Measurements from ENCODE around the gene SUPT20HL1. TPM values are rescaled to one million over a fixed set of nuclear protein-coding genes. Genes with fewer than 3 reads are reported as not detected.

Gene SUPT20HL1
- total RNA-seq, 1 experiment from 2014 or later, result not detected

DNA sequence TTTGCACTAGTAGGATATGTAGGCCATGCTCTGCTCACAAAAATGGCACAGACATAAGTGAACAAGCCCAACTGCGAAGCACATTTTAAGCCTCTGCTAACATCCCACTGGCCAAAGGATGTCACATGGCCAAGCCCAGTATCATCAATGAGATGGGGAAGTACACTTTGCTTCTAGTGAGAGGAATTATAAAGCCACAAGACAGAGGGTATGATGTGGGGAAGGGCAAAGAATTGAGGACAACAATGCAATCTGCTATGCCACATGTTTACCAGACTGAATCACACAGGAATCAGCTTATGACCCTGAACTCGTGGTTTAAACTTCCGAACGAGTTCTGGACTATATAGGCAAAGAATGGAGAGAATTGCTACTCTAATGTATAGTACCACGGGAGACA, 39.1 kb downstream of the SUPT20HL1 start:
- BruUV-seq (replicated peaks), result no TSS peak
- TF ChIP-seq EZH2 (IDR thresholded peaks at IDR 0.05; ENCODE audit: borderline replicate concordance, low read depth, low read length, poor library complexity, severe bottlenecking), result no peak
- TF ChIP-seq, protein P1, sequence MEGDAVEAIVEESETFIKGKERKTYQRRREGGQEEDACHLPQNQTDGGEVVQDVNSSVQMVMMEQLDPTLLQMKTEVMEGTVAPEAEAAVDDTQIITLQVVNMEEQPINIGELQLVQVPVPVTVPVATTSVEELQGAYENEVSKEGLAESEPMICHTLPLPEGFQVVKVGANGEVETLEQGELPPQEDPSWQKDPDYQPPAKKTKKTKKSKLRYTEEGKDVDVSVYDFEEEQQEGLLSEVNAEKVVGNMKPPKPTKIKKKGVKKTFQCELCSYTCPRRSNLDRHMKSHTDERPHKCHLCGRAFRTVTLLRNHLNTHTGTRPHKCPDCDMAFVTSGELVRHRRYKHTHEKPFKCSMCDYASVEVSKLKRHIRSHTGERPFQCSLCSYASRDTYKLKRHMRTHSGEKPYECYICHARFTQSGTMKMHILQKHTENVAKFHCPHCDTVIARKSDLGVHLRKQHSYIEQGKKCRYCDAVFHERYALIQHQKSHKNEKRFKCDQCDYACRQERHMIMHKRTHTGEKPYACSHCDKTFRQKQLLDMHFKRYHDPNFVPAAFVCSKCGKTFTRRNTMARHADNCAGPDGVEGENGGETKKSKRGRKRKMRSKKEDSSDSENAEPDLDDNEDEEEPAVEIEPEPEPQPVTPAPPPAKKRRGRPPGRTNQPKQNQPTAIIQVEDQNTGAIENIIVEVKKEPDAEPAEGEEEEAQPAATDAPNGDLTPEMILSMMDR (conservative IDR thresholded peaks at IDR 0.05; ENCODE audit: low read depth, low read length), result no peak
- DNase-seq (ENCODE audit: low spot score), result no peak

DNA sequence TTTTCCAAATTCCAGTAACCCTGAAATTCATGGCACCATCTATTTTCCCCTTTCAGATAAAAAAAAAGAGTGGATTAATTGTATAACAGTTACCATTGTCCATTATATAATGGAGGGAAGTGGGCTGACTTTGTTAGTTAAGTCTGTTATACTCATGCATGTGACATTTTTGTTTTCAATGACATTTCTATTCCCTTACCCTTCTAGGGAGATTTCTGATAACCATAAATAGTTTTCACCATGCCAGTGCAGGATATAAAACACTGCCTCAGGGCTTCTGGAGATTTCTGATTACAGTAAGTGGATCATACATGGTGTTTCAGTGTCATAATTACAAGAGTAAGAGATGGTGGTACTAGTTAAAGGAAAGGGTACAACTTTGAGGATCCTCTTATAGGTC, 45.5 kb downstream of the SUPT20HL1 start:
- no TSS peak for BruUV-seq (replicated peaks)
- H3K27me3 ChIP-seq (replicated peaks; ENCODE audit: insufficient read depth, low read depth, low read length, poor library complexity), result peaks cover 20% of the 10 kb centered on the region
- no peak overlapping the region for H3K4me3 ChIP-seq (ENCODE audit: low read depth, low read length, poor library complexity, severe bottlenecking)
- no peaks in the 10 kb centered on the region for H3K4me1 ChIP-seq (ENCODE audit: insufficient read depth, low read length, poor library complexity, severe bottlenecking)
- no peak for DNase-seq (ENCODE audit: low spot score)
- ChIA-PET CTCF (interaction anchor here (0.5 kb wide), 1 partner anchor 129 kb away, joined by 5 read pairs; no protein-coding TSS in a partner anchor), POLR2A (ENCODE audit: low non-redundant PET) (no interaction called here)
- no peak for TF ChIP-seq EZH2 (IDR thresholded peaks at IDR 0.05; ENCODE audit: borderline replicate concordance, low read depth, low read length, poor library complexity, severe bottlenecking)
- TF ChIP-seq, protein P1 (conservative IDR thresholded peaks at IDR 0.05; ENCODE audit: low read depth, low read length), result no peak
- intact Hi-C loops (cut with micrococcal nuclease; ENCODE audit: unreplicated experiment), result no loop called here
- H3K36me3 ChIP-seq (ENCODE audit: insufficient read depth, low read length, poor library complexity, severe bottlenecking), result no peaks in the 10 kb centered on the region
- no peak overlapping the region for H3K27ac ChIP-seq (ENCODE audit: low read depth, low read length, poor library complexity, severe bottlenecking)
- H3K9me3 ChIP-seq (ENCODE audit: low read depth, low read length, poor library complexity, severe bottlenecking), result no peaks in the 10 kb centered on the region

More for the DNA sequence above, 39.1 kb downstream of the SUPT20HL1 start:
- ChIA-PET CTCF (no interaction called here), POLR2A (ENCODE audit: low non-redundant PET) (no interaction called here)
- intact Hi-C loops (cut with micrococcal nuclease; ENCODE audit: unreplicated experiment), result loop anchor here (5.0 to 10.0 kb wide), 3 partner anchors 163 to 875 kb away; no protein-coding TSS in a partner anchor
- Histone ChIP-seq H3K36me3 (ENCODE audit: insufficient read depth, low read length, poor library complexity, severe bottlenecking) (no peaks in the 10 kb centered on the region), H3K27ac (ENCODE audit: low read depth, low read length, poor library complexity, severe bottlenecking) (no peak overlapping the region), H3K27me3 (replicated peaks; ENCODE audit: insufficient read depth, low read depth, low read length, poor library complexity) (peaks cover 23% of the 10 kb centered on the region), H3K4me1 (ENCODE audit: insufficient read depth, low read length, poor library complexity, severe bottlenecking) (no peaks in the 10 kb centered on the region), H3K9me3 (ENCODE audit: low read depth, low read length, poor library complexity, severe bottlenecking) (no peaks in the 10 kb centered on the region), H3K4me3 (ENCODE audit: low read depth, low read length, poor library complexity, severe bottlenecking) (no peak overlapping the region)

Other genes starting within 250 kb of the SUPT20HL1 start
- gene ZFX, start 210.9 kb upstream of the SUPT20HL1 start, total RNA-seq (2021), result 63.9 and 64.6 TPM in 2 replicates
- gene SUPT20HL2, start 46.6 kb upstream of the SUPT20HL1 start, total RNA-seq (2021), result not detected in 2 replicates
- gene PDK3, start 104.6 kb downstream of the SUPT20HL1 start, total RNA-seq (2021), result 6.6 and 7.2 TPM in 2 replicates